Measurements from ENCODE around the gene SPECC1L.
"Not testable (repeated sequence)": the region's sequence is repeated elsewhere in the genome, so short reads cannot be mapped to it uniquely, and the experiment has no call there.

Gene SPECC1L

GRCh38 chr22:24274696-24275405, 4.2 kb downstream of the SPECC1L start:
- no CpG with 5 or more reads among the region's 7 CpGs for WGBS (ENCODE audit: extremely low coverage, insufficient coverage, insufficient read length)
- peaks cover 20% of the 10 kb centered on the region for H3K79me2 ChIP-seq (ENCODE audit: control insufficient read depth, insufficient read depth, low read length, poor library complexity)
- not testable (repeated sequence) for H3K4me1 ChIP-seq (ENCODE audit: control insufficient read depth in 1 of 2, insufficient read depth in 2 of 2, low read length in 2 of 2); H4K12ac ChIP-seq (ENCODE audit: low read depth, low read length); H3K36me3 ChIP-seq (ENCODE audit: control insufficient read depth in 1 of 2, insufficient read depth in 2 of 2, low read length in 2 of 2); DNase-seq; H2BK5ac ChIP-seq (ENCODE audit: low read depth, low read length, poor library complexity); H3K9me3 ChIP-seq (ENCODE audit: insufficient read depth, low read depth, low read length); H4K91ac ChIP-seq (ENCODE audit: low read depth, low read length); H2AFZ ChIP-seq (ENCODE audit: insufficient read depth, low read length, poor library complexity); H3K4ac ChIP-seq (ENCODE audit: low read depth, low read length); H2BK120ac ChIP-seq (ENCODE audit: insufficient read depth, low read length, poor library complexity); H3K4me3 ChIP-seq (ENCODE audit: low read depth, low read length); H3K4me2 ChIP-seq (ENCODE audit: low read length); H3K18ac ChIP-seq (ENCODE audit: low read length); H3K23ac ChIP-seq (ENCODE audit: low read length); H3K9ac ChIP-seq (ENCODE audit: low read length); H2BK12ac ChIP-seq (ENCODE audit: low read length); H2AK5ac ChIP-seq (ENCODE audit: low read length); H3K14ac ChIP-seq (ENCODE audit: low read length); H3K27ac ChIP-seq (ENCODE audit: low read depth, low read length); H3K27me3 ChIP-seq (ENCODE audit: insufficient read depth, low read length)
- H4K8ac ChIP-seq (ENCODE audit: low read depth, low read length), result peak overlapping the region; percentile 29
- H3K79me1 ChIP-seq (ENCODE audit: low read length), result peaks cover 12% of the 10 kb centered on the region

- not testable (repeated sequence) for H3K79me1 ChIP-seq (ENCODE audit: low read length); H2BK5ac ChIP-seq (ENCODE audit: low read depth, low read length, poor library complexity); H2BK12ac ChIP-seq (ENCODE audit: low read length); H3K79me2 ChIP-seq (ENCODE audit: control insufficient read depth, insufficient read depth, low read length, poor library complexity); H3K4me3 ChIP-seq (ENCODE audit: low read depth, low read length); H3K14ac ChIP-seq (ENCODE audit: low read length); H3K9ac ChIP-seq (ENCODE audit: low read length); H3K27me3 ChIP-seq (ENCODE audit: insufficient read depth, low read length); H3K23ac ChIP-seq (ENCODE audit: low read length); H4K12ac ChIP-seq (ENCODE audit: low read depth, low read length); H4K8ac ChIP-seq (ENCODE audit: low read depth, low read length); H3K36me3 ChIP-seq (ENCODE audit: control insufficient read depth in 1 of 2, insufficient read depth in 2 of 2, low read length in 2 of 2); H3K4me2 ChIP-seq (ENCODE audit: low read length); H3K4me1 ChIP-seq (ENCODE audit: control insufficient read depth in 1 of 2, insufficient read depth in 2 of 2, low read length in 2 of 2); H4K91ac ChIP-seq (ENCODE audit: low read depth, low read length); H3K9me3 ChIP-seq (ENCODE audit: insufficient read depth, low read depth, low read length); DNase-seq; H2AFZ ChIP-seq (ENCODE audit: insufficient read depth, low read length, poor library complexity); H3K18ac ChIP-seq (ENCODE audit: low read length); H3K27ac ChIP-seq (ENCODE audit: low read depth, low read length); H2BK120ac ChIP-seq (ENCODE audit: insufficient read depth, low read length, poor library complexity); H2AK5ac ChIP-seq (ENCODE audit: low read length)
- peak overlapping the region; percentile 69 for H3K4ac ChIP-seq (ENCODE audit: low read depth, low read length)
- no CpG with 5 or more reads among the region's 1 CpG for WGBS (ENCODE audit: extremely low coverage, insufficient coverage, insufficient read length)
Measured at GRCh38 chr22:24280363-24280762, 9.7 kb downstream of the SPECC1L start.

GRCh38 chr22:24282401-24282800, 11.8 kb downstream of the SPECC1L start:
- no peak overlapping the region for H3K4me2 ChIP-seq (ENCODE audit: low read length)
- no peak overlapping the region for H3K9ac ChIP-seq (ENCODE audit: low read length)
- H3K36me3 ChIP-seq (ENCODE audit: control insufficient read depth in 1 of 2, insufficient read depth in 2 of 2, low read length in 2 of 2), result peaks cover 0 to 3% of the 10 kb centered on the region in 2 experiments
- no peak overlapping the region for H3K4me3 ChIP-seq (ENCODE audit: low read depth, low read length)
- H3K14ac ChIP-seq (ENCODE audit: low read length), result no peak overlapping the region
- no peak overlapping the region for H2BK12ac ChIP-seq (ENCODE audit: low read length)
- H4K91ac ChIP-seq (ENCODE audit: low read depth, low read length), result no peak overlapping the region
- H3K9me3 ChIP-seq (ENCODE audit: insufficient read depth, low read depth, low read length), result no peaks in the 10 kb centered on the region
- H3K79me1 ChIP-seq (ENCODE audit: low read length), result no peaks in the 10 kb centered on the region
- no peak overlapping the region for H4K8ac ChIP-seq (ENCODE audit: low read depth, low read length)
- no CpG with 5 or more reads among the region's 2 CpGs for WGBS (ENCODE audit: extremely low coverage, insufficient coverage, insufficient read length)
- H3K4ac ChIP-seq (ENCODE audit: low read depth, low read length), result peak overlapping the region; percentile 49
- no peak overlapping the region for H2BK120ac ChIP-seq (ENCODE audit: insufficient read depth, low read length, poor library complexity)
- no peak overlapping the region for H3K18ac ChIP-seq (ENCODE audit: low read length)
- peaks cover 7% of the 10 kb centered on the region for H3K79me2 ChIP-seq (ENCODE audit: control insufficient read depth, insufficient read depth, low read length, poor library complexity)
- H2BK5ac ChIP-seq (ENCODE audit: low read depth, low read length, poor library complexity), result no peak overlapping the region
- no peak overlapping the region for H3K27ac ChIP-seq (ENCODE audit: low read depth, low read length)
- no peak overlapping the region for H2AK5ac ChIP-seq (ENCODE audit: low read length)
- peaks cover 0 to 7% of the 10 kb centered on the region in 2 experiments for H3K4me1 ChIP-seq (ENCODE audit: control insufficient read depth in 1 of 2, insufficient read depth in 2 of 2, low read length in 2 of 2)
- peak in 1 of 2 donors; percentile 94 for DNase-seq
- no peak overlapping the region for H3K23ac ChIP-seq (ENCODE audit: low read length)
- H4K12ac ChIP-seq (ENCODE audit: low read depth, low read length), result no peak overlapping the region
- H3K27me3 ChIP-seq (ENCODE audit: insufficient read depth, low read length), result no peaks in the 10 kb centered on the region
- H2AFZ ChIP-seq (ENCODE audit: insufficient read depth, low read length, poor library complexity), result no peak overlapping the region

- no peaks in the 10 kb centered on the region for H3K27me3 ChIP-seq (ENCODE audit: insufficient read depth, low read length)
- H3K79me2 ChIP-seq (ENCODE audit: control insufficient read depth, insufficient read depth, low read length, poor library complexity), result peaks cover 7% of the 10 kb centered on the region
- H3K14ac ChIP-seq (ENCODE audit: low read length), result no peak overlapping the region
- no peak overlapping the region for H2BK5ac ChIP-seq (ENCODE audit: low read depth, low read length, poor library complexity)
- H3K27ac ChIP-seq (ENCODE audit: low read depth, low read length), result peak overlapping the region; percentile 45
- H3K4ac ChIP-seq (ENCODE audit: low read depth, low read length), result no peak overlapping the region
- no peak overlapping the region for H4K91ac ChIP-seq (ENCODE audit: low read depth, low read length)
- no peak overlapping the region for H4K8ac ChIP-seq (ENCODE audit: low read depth, low read length)
- no peak overlapping the region for H2BK120ac ChIP-seq (ENCODE audit: insufficient read depth, low read length, poor library complexity)
- peaks cover 0 to 3% of the 10 kb centered on the region in 2 experiments for H3K36me3 ChIP-seq (ENCODE audit: control insufficient read depth in 1 of 2, insufficient read depth in 2 of 2, low read length in 2 of 2)
- H4K12ac ChIP-seq (ENCODE audit: low read depth, low read length), result no peak overlapping the region
- H3K4me2 ChIP-seq (ENCODE audit: low read length), result peak overlapping the region; percentile 39
- H3K23ac ChIP-seq (ENCODE audit: low read length), result no peak overlapping the region
- no peak overlapping the region for H3K18ac ChIP-seq (ENCODE audit: low read length)
- H2BK12ac ChIP-seq (ENCODE audit: low read length), result no peak overlapping the region
- no peaks in the 10 kb centered on the region for H3K9me3 ChIP-seq (ENCODE audit: insufficient read depth, low read depth, low read length)
- H2AFZ ChIP-seq (ENCODE audit: insufficient read depth, low read length, poor library complexity), result no peak overlapping the region
- H2AK5ac ChIP-seq (ENCODE audit: low read length), result no peak overlapping the region
- peak in 1 of 2 donors; percentile 50 for DNase-seq
- H3K4me1 ChIP-seq (ENCODE audit: control insufficient read depth in 1 of 2, insufficient read depth in 2 of 2, low read length in 2 of 2), result peaks cover 1 to 15% of the 10 kb centered on the region in 2 experiments
- H3K79me1 ChIP-seq (ENCODE audit: low read length), result peaks cover 4% of the 10 kb centered on the region
- H3K9ac ChIP-seq (ENCODE audit: low read length), result peak overlapping the region; percentile 33
- no CpG with 5 or more reads among the region's 2 CpGs for WGBS (ENCODE audit: extremely low coverage, insufficient coverage, insufficient read length)
- no peak overlapping the region for H3K4me3 ChIP-seq (ENCODE audit: low read depth, low read length)
Measured at GRCh38 chr22:24284747-24285203, 14.1 kb downstream of the SPECC1L start.

Data from trophoblast cell (in vitro differentiated cells and primary cell).